HL-60 (cell line): Measurements from ENCODE around the gene ALDH1L2.

Experiments used
- DNase-seq, 2 experiments: peaks; one replicate each; pipeline ENCODE4 v3.0.0-alpha.2; 2010 to 2020; ENCODE audit warnings: low read depth in 1 of 2, low spot score in 1 of 2
- H3K27ac ChIP-seq: fragments of 250-450 bp; sonication (Bioruptor Pico); replicated peaks from 2 replicates; pipeline ENCODE4 v1.5.1; 2020; ENCODE audit warnings: mild to moderate bottlenecking, moderate library complexity
- H3K27me3 ChIP-seq: fragments of 250-450 bp; sonication (Bioruptor Pico); 2 replicates; pipeline ENCODE4 v1.5.1; 2021; ENCODE audit warnings: mild to moderate bottlenecking, moderate library complexity; ENCODE audit not compliant: insufficient read depth, poor library complexity, severe bottlenecking
- H3K4me3 ChIP-seq: replicated peaks from 2 replicates; pipeline ENCODE4 v1.5.1; 2011; ENCODE audit warnings: mild to moderate bottlenecking, control low read depth, low read length; ENCODE audit not compliant: insufficient read depth
- CTCF ChIP-seq: IDR thresholded peaks from one replicate; pipeline ENCODE4 v1.5.1; 2011; ENCODE audit warnings: low read length, control low read depth, inconsistent platforms; ENCODE audit not compliant: insufficient read depth
- GABPA ChIP-seq: IDR thresholded peaks from 2 replicates; pipeline ENCODE4 v1.6.1; 2012; ENCODE audit warnings: low read depth
- POLR2AphosphoS5 ChIP-seq: IDR thresholded peaks from 2 replicates; pipeline ENCODE4 v1.6.1; 2012; ENCODE audit warnings: low read depth
- REST ChIP-seq: IDR thresholded peaks from 2 replicates; pipeline ENCODE4 v1.6.1; 2012; ENCODE audit warnings: low read depth; ENCODE audit not compliant: insufficient replicate concordance
- SPI1 ChIP-seq: IDR thresholded peaks from 2 replicates; pipeline ENCODE4 v1.6.1; 2012; ENCODE audit warnings: low read depth, mild to moderate bottlenecking, borderline replicate concordance

The ALDH1L2 gene

GRCh38 chr12:105036937-105037649 is 47.2 kb downstream of the ALDH1L2 start:
- no peak overlapping the region for H3K27ac ChIP-seq
- no peaks in the 10 kb centered on the region for H3K27me3 ChIP-seq
- TF ChIP-seq POLR2AphosphoS5 = no peak
- no peak for TF ChIP-seq GABPA
- TF ChIP-seq SPI1 = no peak
- TF ChIP-seq REST = no peak
- no peak for TF ChIP-seq CTCF
- no peak for DNase-seq
- H3K4me3 ChIP-seq = no peak overlapping the region

DNA sequence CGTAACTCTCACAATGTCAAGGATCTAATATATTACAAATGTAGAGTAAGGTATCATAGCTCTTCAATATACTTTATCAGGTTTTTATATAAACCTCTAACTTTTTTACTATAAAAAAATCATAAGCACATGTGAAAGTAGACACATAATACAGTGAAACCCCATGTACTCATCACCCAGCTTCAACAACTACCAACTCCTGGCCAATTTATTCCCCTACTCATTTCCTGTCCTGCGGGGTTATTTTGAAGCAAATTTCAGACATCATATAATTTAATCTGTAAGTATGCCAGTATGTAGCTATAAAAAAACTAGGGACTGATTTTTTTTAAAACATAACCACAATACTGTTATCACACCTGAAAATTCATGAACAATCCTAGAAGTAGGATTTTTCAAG is 50.4 kb downstream of the ALDH1L2 start:
- no peaks in the 10 kb centered on the region for H3K27me3 ChIP-seq
- TF ChIP-seq SPI1 (no peak), GABPA (no peak), POLR2AphosphoS5 (no peak), REST (no peak), CTCF (no peak)
- no peak overlapping the region for H3K4me3 ChIP-seq
- H3K27ac ChIP-seq = no peak overlapping the region
- DNase-seq = no peak

- Histone ChIP-seq H3K27me3 (no peaks in the 10 kb centered on the region), H3K27ac (no peak overlapping the region), H3K4me3 (no peak overlapping the region)
- DNase-seq = no peak
- TF ChIP-seq CTCF (no peak), REST (no peak), SPI1 (no peak)
Observed at GRCh38 chr12:105032703-105033357, 51.4 kb downstream of the ALDH1L2 start.
